ENCODE data around the gene DDI2.
"Not testable (repeated sequence)": the region's sequence is repeated elsewhere in the genome, so short reads cannot be mapped to it uniquely, and the experiment has no call there.

The DDI2 gene

DNA sequence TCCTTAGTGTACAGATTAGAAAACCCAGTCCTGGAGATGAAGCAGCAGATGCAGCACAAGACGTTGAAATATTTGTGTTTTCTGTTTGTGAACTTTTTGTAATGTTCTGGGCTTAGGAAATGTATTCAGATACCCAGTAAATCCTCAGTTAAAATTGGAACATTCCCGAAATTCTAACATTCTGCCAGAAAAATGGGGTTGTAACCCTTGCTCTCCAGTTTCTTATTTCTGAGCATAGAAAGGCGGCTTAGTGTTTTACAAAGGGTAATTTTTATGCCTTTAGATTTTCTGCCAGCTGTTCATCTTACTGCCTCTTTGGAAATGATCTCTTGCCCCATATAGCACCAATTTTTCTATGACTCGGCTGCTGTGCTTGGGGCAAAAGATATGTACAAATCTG lies 20.6 kb downstream of the DDI2 start:
- no peak for DNase-seq

DNA sequence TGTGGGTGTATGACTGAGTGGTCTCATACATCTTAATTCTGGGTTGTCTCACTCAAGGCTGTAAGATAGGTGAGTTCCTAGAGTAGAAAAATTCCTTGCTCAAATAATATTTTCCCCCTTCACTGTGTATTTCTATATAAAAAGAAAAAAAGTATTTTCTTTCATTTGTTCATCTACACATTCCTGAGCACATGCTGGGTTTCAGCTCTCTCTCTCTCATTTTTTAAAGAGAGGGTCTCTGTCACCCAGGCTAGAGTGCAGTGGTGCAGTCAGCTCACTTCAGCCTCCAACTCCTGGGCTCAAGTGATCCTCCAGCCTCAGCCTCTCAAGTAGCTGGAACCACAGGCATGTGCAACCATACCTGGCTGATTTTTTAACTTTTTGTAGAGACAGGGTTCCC lies 22.0 kb downstream of the DDI2 start:
- no peak for DNase-seq

DNA sequence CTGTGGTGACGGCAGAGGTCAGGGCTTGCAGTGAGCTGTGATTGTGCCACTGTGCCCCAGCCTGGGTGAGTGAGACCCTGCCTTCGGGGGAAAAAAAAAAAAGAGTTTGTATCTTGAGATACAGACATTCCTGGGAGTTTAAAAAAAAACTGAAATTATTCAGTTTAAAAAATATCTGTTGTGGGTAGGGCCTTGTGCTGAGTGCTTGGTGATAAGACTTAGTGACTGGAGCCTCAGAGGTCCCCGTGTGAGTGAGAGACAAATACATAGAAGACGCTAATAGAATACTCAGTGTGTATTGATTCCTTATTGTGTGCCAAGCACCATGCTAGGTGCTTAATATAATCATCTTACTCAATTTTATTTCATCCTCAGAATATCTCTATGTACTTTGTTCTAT lies 22.7 kb downstream of the DDI2 start:
- DNase-seq = no peak

DNA sequence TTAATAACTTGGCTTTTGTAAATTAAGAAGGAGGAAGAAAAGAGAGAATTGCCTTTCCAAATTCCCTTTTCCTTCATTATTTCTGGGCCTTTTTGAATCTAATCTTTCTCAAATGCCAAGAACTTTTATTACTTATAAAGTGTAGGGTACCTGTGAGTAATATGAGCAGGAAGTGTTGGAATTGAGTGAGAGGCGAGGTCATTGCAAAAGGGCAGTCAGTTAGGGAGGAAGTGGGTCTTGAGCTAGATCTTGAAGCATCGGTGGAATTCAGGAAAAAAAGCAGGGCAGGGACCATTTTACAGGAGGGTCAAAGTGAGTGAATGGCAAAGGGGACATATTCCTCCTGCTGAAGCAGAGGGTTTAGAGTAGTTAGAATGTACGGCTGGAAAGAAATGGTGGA lies 23.4 kb downstream of the DDI2 start:
- DNase-seq = no peak

DNA sequence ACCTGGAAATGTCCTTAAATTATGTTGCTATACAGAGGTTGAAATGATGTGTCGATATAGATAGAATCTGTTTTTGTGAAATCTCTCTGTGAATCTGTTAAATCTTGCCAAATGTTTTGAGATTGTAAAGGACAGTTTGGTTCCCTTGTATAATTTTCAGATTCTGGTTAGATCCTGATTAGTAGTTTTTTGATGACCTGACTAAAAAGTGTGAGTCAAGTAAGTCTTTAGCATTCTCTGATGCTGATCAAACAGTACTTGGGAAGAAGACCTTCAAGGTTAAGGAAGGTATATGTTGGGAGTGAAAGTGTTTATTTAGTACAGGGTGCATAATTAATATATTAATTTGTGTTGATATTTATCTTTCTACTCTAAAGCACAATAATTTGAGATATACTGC lies 32.7 kb downstream of the DDI2 start:
- DNase-seq = no peak

DNA sequence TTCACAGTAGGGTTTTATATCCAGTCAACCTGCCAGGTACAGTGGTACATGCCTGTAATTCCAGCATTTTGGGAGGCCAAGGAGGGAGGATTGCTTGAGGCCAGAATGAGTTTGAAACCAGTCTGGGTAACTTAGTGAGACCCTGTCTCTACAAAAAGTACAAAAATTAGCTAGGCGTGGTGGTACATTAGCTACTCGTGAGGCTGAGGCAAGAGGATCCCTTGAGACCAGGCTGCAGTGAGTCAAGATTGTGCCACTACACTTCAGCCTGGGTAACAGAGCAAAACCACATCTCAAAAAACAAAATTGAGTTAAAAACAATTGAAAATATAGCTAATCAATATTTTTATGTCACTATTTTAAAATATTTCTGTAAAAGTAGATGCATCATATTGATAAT lies 33.2 kb downstream of the DDI2 start:
- no peak for DNase-seq

DNA sequence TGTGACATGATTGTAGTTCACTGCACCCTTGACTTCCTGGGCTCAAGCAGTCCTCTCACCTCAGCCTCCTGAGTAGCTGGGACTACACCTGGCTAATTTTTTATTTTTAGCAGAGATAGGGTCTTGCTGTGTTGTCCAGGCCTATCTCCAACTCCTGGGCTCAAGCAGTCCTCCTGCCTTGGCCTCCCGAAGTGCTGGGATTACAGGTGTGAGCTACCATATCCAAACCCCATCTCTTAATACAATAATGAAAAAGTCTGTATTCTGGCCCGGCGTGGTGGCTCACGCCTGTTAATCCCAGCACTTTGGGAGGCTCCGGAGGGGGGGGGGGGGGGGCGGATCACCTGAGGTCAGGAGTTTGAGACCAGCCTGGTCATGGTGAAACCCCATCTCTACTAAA lies 34.9 kb downstream of the DDI2 start:
- not testable (repeated sequence) for DNase-seq

DNA sequence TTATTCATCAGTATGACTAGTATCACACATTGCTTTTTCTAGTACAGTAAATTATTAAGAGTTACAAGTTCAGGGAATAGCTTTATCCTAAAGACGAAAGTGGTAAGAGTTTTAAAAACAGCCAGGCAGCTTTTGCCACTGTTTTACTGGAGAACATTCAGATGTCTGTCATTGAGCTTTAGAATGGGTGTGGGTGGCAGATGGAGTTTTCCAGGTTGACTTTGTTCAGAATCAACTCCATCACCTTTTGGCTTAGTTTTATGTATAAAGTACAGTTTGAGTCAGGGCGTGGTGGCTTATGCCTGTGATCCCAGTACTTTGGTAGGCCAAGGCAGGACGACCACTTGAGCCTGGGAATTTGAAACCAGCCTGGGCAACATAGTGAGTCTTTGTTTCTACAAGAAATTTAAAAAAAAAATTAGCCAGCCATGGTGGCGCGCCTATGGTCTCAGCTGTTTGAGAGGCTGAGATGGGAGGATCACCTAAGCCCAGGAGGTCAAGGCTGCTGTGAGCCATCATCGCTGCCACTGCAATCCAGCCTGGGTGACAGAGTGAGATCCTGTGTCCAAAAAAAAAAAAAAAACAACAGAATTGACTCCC lies 36.9 kb downstream of the DDI2 start:
- no peak for DNase-seq

DNA sequence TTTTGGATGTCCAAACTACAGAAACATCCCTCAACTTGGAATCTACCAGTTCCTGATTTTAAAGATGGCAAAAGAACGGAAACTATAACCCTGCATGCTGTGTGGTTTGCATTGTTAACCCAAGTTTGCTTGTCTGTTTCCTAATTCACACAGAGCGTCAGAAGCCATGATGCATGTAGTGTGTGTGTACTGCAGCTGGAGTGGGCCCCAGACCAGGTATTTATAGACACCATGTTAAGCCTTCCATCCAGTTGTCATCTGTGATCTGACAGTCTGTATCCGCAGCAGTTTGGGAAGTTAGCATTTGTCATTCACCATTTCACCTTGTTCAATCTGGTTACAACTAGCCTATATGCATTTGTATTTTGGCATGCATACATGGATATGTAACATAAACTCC lies 39.2 kb downstream of the DDI2 start:
- DNase-seq = no peak

DNA sequence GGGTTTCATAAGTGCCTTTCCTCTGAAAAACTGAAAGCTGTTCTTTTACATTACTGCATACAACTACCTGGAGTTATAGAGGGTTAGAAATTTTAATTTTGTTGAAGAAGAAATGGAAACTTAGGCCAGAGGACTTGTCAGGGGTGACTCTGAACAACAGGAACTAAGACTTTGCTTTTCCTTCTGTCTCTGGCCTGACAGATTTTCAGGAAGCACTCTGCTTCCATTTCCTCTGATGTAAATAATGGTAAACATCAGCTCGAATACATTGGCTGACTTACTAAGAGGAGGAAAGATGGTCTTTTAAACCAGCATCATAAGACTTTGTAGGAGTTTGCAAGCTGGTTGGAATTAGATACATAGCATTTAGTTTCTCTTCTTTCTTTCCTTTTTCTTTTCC lies 39.8 kb downstream of the DDI2 start:
- no peak for DNase-seq

DNA sequence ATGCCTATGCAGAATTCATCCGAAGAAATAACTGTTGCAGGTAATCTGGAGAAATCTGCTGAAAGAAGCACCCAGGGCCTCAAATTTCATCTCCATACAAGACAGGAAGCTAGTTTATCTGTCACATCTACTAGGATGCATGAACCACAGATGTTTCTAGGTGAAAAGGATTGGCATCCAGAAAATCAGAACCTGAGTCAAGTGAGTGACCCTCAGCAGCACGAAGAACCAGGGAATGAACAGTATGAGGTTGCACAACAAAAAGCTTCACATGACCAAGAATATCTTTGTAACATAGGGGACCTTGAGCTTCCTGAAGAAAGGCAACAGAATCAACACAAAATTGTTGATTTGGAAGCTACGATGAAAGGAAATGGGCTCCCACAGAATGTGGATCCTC lies 42.9 kb downstream of the DDI2 start:
- no peak for DNase-seq

DNA sequence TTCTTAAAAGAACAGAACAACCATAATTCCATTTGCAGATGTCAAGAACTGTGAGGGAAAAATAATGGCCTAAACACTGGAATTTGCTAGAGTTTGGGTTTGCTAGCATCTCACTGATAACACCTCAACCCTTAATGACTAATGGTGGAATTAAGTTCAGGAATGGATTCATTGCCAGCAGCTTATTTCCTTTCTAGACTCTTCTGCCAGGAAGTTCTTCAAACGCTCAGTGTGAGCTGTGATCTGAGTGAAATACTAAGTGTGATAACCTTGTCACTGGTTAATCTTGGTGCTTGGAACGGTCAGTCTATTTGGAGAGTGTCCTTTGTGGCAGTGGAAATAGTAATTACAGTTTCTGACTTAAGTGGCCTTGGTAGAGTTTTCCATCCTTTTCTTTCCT lies 45.2 kb downstream of the DDI2 start:
- no peak for DNase-seq

DNA sequence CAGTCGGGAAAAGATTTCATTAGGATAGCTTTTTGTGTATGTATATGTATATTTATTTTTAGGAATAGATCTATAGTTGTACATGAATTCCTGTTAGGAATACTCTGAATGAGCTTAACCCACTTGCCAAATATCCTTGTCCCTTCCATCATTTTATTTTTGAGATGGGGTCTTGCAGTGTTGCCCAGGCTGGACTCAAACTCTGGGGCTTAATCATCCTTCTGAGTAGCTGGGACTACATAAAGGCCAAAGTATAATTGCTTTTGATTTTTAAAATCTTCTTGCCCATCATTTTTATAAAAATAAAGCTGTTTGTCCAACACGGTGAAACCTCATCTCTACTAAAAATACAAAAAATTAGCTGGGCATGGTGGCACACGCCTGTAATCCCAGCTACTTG lies 46.7 kb downstream of the DDI2 start:
- no peak for DNase-seq

DNA sequence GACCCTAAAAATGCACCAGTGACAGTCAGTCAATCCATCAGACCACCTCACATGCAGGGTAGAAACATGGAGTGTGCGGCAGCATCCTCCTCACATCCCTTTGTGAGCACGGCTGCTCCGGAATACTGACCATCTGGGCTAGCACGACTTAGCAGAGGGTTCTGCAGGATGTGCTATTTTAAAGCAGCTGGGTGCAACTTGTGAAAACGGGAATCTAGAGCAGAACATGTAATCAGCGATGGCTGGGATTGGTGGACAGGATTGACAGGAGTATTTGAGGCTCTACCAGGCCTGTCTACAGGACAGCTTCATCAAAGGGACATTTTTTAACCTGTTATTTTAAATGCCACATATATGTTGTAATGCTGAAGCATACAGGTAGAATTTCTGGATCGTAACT lies 50.1 kb downstream of the DDI2 start:
- DNase-seq = no peak

DNA sequence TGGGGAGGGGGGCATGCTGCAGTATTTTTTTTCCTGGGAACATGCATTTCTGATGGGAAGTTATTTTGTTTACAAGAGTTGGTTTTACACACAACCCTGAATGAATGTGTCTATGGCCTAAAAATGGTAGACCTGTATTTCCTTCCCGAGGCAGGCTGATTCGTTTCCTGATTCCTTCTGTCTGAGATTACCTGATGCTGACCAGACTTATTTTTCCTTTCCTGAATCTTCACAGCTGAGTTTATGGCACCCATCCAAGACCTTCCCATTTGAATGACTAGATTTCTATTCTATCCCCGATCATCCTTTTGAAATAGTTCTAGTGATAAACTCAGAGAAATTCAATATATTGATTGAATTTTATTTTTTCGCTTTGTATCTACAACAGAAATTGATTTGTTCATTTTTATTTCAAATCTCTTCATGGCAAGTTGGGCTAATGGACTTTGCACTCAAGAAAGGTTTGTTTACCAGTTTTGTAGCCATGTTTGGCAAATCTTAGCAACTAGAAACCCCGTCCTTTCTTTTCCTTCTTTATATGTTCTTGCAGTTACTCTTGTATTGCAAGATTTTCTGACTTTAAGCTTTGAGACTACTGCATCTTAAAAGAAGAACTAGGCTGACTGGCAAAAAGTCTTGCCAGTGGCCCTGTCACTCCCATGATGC lies 51.0 kb downstream of the DDI2 start:
- DNase-seq = no peak

DNA sequence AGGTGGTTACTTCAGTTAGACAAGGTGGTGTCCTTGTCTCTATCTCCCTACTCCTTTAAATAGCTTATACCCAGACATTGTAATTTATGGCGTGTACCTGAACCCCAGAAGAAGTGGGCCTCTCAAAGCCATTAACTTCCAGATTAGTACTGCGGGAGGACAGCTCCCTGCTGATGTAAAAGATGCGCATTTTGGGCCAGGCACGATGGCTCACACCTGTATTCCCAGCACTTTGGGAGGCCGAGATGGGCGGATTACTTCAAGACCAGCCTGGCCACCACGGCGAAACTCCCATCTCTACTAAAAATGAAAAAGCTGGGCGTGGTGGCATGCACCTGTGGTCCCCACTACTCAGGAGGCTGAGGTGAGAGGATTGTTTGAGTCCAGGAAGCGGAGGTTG lies 51.8 kb downstream of the DDI2 start:
- no peak for DNase-seq

DNA sequence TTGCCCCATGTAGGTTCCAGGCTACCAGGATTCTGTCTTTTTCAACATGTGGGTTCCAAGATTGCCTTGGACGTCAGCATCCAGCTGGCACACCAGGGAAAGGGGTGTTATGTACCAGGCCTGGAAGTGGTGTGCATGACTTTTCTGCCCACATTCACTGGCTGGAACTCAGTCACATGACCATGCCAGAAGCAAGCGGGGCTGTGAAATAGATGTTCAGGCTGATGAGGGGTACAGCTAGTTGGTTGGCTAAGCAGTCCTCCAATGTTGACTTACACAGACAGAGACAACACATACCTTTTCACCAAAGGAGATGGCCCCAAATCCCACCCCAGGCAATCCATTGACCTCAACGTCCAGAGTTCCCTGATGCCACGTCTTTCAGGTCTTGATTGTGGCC lies 52.6 kb downstream of the DDI2 start:
- DNase-seq = no peak

DNA sequence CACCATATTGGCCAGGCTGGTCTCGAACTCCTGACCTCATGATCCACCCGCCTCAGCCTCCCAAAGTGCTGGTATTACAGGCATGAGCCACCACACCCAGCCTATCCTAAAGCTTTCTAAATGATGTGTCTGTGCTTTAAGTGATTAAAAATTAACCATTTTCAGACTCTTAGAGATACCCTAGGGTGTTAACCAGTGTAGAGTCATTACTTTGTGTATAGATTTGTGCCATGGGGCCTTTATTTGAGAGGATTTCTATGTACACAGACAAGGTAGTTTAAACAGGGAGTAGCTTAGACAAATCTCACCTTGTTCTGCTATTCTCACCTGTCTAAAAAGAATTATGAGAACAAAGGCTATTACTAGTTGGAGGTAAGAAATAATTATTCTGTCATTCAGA lies 54.2 kb downstream of the DDI2 start:
- no peak for DNase-seq

DNA sequence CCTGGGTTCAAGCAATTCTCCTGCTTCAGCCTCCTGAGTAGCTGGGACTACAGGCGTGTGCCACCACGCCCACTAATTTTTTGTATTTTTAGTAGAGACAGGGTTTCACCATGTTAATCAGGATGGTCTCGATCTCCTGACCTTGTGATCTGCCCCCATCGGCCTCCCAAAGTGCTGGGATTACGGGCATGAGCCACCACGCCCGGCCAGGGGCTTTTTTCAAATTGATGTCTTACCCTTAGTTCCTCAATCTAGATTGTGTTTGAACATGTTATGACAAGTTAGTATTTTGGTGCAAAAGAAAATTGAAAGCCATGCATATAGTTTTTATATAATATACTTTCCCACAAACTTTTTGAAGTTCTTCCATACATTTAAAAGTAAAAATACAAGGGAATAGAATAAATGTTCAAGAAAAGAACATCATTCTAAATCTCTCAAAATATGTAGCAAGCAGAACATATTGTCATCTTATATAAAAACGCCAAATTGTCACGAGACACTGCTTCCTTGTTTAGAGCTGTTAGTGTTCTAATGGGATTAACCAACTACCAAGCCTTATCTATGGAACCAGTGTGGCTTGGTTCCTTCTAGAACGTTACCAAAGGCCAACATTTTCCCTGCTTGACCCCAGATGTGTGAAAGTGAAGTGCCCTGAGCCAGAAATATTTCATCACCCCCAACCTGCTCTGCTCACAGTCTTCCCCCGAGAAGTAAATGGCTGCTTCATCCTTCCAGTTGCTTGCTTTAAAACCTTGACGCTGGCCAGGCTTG lies 57.3 kb downstream of the DDI2 start:
- DNase-seq = no peak

DNA sequence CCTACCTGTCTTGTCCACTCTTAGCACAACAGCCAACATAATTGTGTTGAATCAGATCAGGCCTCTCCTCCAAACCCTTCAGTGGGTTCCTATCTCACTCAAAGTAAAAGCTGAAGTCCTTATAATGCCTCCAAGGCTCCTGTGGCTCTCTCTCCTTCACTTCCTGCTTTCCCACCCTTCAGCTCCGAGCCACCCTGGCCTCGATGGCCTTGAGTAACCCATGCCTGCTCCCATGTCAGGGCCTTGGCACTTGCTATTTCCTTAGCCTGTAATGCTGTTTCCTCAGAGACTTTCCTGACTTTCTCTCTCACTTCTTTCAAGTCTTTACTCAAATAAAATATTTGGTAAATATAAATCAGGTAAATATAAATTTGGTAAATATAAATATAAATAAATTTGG lies 58.8 kb downstream of the DDI2 start:
- DNase-seq = no peak

DNA sequence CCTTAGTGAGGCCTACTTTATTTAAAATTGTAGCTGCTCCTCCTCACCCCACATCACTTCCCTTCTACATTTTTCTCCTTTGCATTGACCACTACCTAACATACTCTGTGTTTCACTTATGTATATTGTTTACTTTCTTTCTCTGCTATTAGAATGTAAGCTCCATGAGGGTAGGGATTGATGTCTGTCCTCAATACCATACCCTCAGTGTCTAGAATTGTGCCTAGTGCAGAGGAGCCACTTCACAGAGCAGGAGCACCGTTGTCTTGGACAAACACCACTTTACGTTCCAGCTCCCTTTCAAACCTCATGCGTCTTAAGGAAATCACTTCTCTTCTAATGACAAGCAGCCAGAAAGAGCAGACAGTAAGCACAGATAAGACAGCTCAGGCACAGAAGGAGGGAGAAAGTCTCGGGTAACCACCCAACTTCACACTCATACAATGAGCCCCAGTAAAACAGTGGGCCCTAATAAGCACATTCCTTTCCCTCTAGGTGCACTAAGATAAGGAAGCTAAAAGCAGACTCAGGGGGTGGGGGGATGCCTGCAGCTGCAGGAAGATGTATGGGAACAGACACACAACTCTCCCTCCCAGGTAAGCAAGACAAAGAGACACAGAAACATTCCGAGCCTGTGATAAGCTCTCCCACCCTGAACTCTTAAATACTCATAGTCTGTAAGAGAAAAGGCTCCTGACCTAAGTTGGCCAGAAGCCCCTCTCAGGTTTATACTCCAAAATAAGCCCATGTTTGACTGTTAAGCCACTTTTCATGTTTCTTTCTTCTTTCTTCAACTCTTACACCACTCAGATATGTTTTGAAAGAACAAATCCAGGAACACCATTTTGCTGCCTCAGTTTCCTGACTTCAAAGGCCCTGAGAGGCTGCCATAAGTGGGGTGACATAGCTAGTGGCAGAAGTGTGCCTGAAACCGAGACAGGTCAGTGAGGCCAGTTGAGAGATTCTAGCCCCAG lies 59.7 kb downstream of the DDI2 start:
- DNase-seq = no peak

DNA sequence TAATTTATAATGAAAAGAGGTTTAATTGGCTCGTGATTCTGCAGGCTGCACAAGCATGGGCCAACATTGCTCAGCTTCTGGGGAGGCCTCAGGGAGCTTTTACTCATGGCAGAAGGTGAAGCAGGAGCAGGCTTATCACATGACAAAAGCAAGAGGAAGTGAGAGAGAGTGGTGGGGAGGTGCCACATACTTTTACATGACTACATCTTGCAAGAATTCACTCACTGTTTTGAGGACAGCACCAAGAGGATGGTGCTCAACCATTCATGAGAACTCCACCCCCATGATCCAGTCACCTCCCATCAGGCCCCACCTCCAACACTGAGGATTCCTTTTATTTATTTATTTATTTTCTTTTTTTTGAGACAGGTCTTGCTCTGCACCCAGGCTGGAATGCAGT lies 61.3 kb downstream of the DDI2 start:
- peak; percentile 78 for DNase-seq

DNA sequence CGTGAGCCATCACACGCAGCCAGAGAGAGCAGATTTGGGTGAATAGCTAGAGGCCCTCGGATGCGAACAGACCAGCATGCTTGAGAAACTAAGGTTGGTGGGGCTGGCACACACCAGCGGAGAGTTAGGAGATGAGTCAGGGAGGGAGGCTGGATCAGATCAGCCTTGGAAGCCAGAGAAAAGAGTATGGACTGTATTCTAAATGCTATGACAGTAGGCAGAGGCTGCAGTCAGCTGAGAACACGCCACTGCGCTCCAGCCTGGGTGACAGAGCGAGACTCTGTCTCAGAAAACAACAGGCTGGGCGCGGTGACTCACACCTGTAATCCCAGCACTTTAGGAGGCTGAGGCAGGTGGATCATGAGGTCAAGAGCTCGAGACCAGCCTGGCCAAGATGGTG lies 62.9 kb downstream of the DDI2 start:
- peak; percentile 59 for DNase-seq
